IMR-90 (cell line): Measurements from ENCODE around the gene TACC2. TPM values are rescaled to one million over a fixed set of nuclear protein-coding genes. Genes with fewer than 3 reads are reported as not detected.

Experiments
- ATAC-seq: fragments of 200-7000 bp; cut with Tn5 transposase; 2 replicates; pipeline ENCODE4 v1.9.1; 2020; ENCODE audit warnings: low read depth, mild to moderate bottlenecking, moderate library complexity
- BruUV-seq: library from RNA; stranded (reverse); fragments of 400-500 nt; replicated peaks from 2 replicates; lab custom pipeline; 2021; lab: Mats Ljungman, UMichigan
- CTCF ChIA-PET: fragments of 300-600 bp; formaldehyde crosslinking; extraction: SDS; loops from one replicate; lab custom pipeline; 2021; ENCODE audit warnings: antibody characterized with exemption; lab: Yijun Ruan, JAX
- POLR2A ChIA-PET: fragments of 300-600 bp; sonication (Branson Sonifier 250); formaldehyde crosslinking; loops from one replicate; lab custom pipeline; 2022; ENCODE audit warnings: antibody characterized with exemption; ENCODE audit not compliant: unreplicated experiment; lab: Charles Lee
- DNase-seq: peaks from one replicate; pipeline ENCODE4 v3.0.0; 2013
- H2AFZ ChIP-seq: replicated peaks from 2 replicates; pipeline ENCODE3; 2013; ENCODE audit warnings: low read length, mild to moderate bottlenecking; ENCODE audit not compliant: poor library complexity
- H2AK5ac ChIP-seq: 2 replicates; pipeline ENCODE4 v1.6.1; 2013; ENCODE audit warnings: low read depth, low read length, inconsistent platforms
- H2AK9ac ChIP-seq: replicated peaks from 2 replicates; pipeline ENCODE3; 2013; ENCODE audit warnings: mild to moderate bottlenecking, low read depth, low read length, moderate library complexity; ENCODE audit not compliant: poor library complexity
- H2BK120ac ChIP-seq: 2 replicates; pipeline ENCODE4 v1.6.1; 2013; ENCODE audit warnings: low read depth, low read length, inconsistent platforms
- H2BK15ac ChIP-seq: 3 replicates; pipeline ENCODE4 v1.6.1; 2013; ENCODE audit warnings: low read depth, low read length, inconsistent platforms
- H2BK20ac ChIP-seq: 2 replicates; pipeline ENCODE4 v1.6.1; 2013; ENCODE audit warnings: low read depth, mild to moderate bottlenecking, inconsistent platforms, low read length, moderate library complexity
- H2BK5ac ChIP-seq: 2 replicates; pipeline ENCODE4 v1.6.1; 2013; ENCODE audit warnings: mild to moderate bottlenecking, low read depth, low read length, inconsistent platforms; ENCODE audit not compliant: poor library complexity, severe bottlenecking
- H3K14ac ChIP-seq: replicated peaks from 2 replicates; pipeline ENCODE4 v1.6.1; 2013; ENCODE audit warnings: low read depth, low read length, inconsistent platforms
- H3K18ac ChIP-seq: 2 replicates; pipeline ENCODE4 v1.6.1; 2013; ENCODE audit warnings: low read depth, low read length, control low read depth
- H3K23ac ChIP-seq: 2 replicates; pipeline ENCODE4 v1.6.1; 2013; ENCODE audit warnings: low read depth, low read length, inconsistent platforms
- H3K27ac ChIP-seq: 2 replicates; pipeline ENCODE4 v1.5.1; 2013; ENCODE audit warnings: mild to moderate bottlenecking, control low read depth, low read length; ENCODE audit not compliant: insufficient read depth
- H3K27me3 ChIP-seq: 2 replicates; pipeline ENCODE4 v1.6.1; 2013; ENCODE audit warnings: low read length; ENCODE audit not compliant: control insufficient read depth, insufficient read depth
- H3K36me3 ChIP-seq: 2 replicates; pipeline ENCODE4 v1.6.1; 2013; ENCODE audit warnings: low read length, mixed read lengths; ENCODE audit not compliant: control insufficient read depth, insufficient read depth
- H3K4ac ChIP-seq: 2 replicates; pipeline ENCODE4 v1.6.1; 2013; ENCODE audit warnings: low read depth, low read length, inconsistent platforms
- H3K4me1 ChIP-seq: 2 replicates; pipeline ENCODE4 v1.6.1; 2013; ENCODE audit warnings: low read length, mixed read lengths; ENCODE audit not compliant: control insufficient read depth, insufficient read depth
- H3K4me2 ChIP-seq: 2 replicates; pipeline ENCODE4 v1.6.1; 2013; ENCODE audit warnings: low read depth, mild to moderate bottlenecking, control low read depth, low read length, moderate library complexity
- H3K4me3 ChIP-seq: 2 replicates; pipeline ENCODE4 v1.5.1; 2013; ENCODE audit warnings: low read depth, mild to moderate bottlenecking, control low read depth, low read length, moderate library complexity; ENCODE audit not compliant: insufficient read depth
- H3K56ac ChIP-seq: 2 replicates; pipeline ENCODE4 v1.6.1; 2013; ENCODE audit warnings: low read length, inconsistent platforms; ENCODE audit not compliant: insufficient read depth; ENCODE audit errors: extremely low read depth
- H3K79me1 ChIP-seq, 2 experiments: 2 replicates each; pipeline ENCODE4 v1.6.1; 2013; ENCODE audit warnings: low read length in 2 of 2, inconsistent platforms in 1 of 2, low read depth in 1 of 2
- H3K9ac ChIP-seq: 2 replicates; pipeline ENCODE4 v1.6.1; 2013; ENCODE audit warnings: low read depth, low read length, control low read depth
- H3K9me1 ChIP-seq: 2 replicates; pipeline ENCODE4 v1.6.1; 2013; ENCODE audit warnings: low read length, inconsistent platforms; ENCODE audit not compliant: insufficient read depth
- H3K9me3 ChIP-seq: 2 replicates; pipeline ENCODE4 v1.6.1; 2013; ENCODE audit warnings: low read length; ENCODE audit not compliant: control insufficient read depth, insufficient read depth
- H4K20me1 ChIP-seq: 2 replicates; pipeline ENCODE4 v1.6.1; 2013; ENCODE audit warnings: low read length, inconsistent platforms; ENCODE audit not compliant: insufficient read depth
- H4K5ac ChIP-seq: 2 replicates; pipeline ENCODE4 v1.6.1; 2013; ENCODE audit warnings: mild to moderate bottlenecking, low read depth, low read length, control low read depth
- H4K8ac ChIP-seq, 2 experiments: 2 replicates each; pipeline ENCODE4 v1.6.1; 2013; ENCODE audit warnings: low read depth in 2 of 2, low read length in 2 of 2, control low read depth in 1 of 2, inconsistent platforms in 1 of 2
- H4K91ac ChIP-seq: 2 replicates; pipeline ENCODE4 v1.6.1; 2013; ENCODE audit warnings: low read depth, low read length, inconsistent platforms; ENCODE audit not compliant: insufficient read depth
- BHLHE40 ChIP-seq: fragments of 150-350 bp; IDR thresholded peaks from 2 replicates; pipeline ENCODE4 v1.6.1; 2016; ENCODE audit warnings: mild to moderate bottlenecking, low read depth, low read length
- CHD1 ChIP-seq: IDR thresholded peaks from 2 replicates; pipeline ENCODE4 v1.6.1; 2012; ENCODE audit warnings: low read depth, low read length, improper control_type of control experiment
- FOS ChIP-seq: fragments of 150-350 bp; IDR thresholded peaks from 2 replicates; pipeline ENCODE4 v1.6.1; 2016; ENCODE audit warnings: low read depth, low read length
- MAFK ChIP-seq: IDR thresholded peaks from 2 replicates; pipeline ENCODE4 v1.6.1; 2012; ENCODE audit warnings: low read depth, low read length, improper control_type of control experiment
- MXI1 ChIP-seq: IDR thresholded peaks from 2 replicates; pipeline ENCODE4 v1.6.1; 2012; ENCODE audit warnings: low read depth, mild to moderate bottlenecking, low read length, moderate library complexity, borderline replicate concordance
- NFE2L2 ChIP-seq: fragments of 150-350 bp; IDR thresholded peaks from 2 replicates; pipeline ENCODE4 v1.6.1; 2016; ENCODE audit warnings: low read depth, mild to moderate bottlenecking, low read length
- POLR2A ChIP-seq: IDR thresholded peaks from 2 replicates; pipeline ENCODE4 v1.6.1; 2012; ENCODE audit warnings: mild to moderate bottlenecking, low read depth, low read length
- RCOR1 ChIP-seq: IDR thresholded peaks from 2 replicates; pipeline ENCODE4 v1.6.1; 2012; ENCODE audit warnings: mild to moderate bottlenecking, low read length, improper control_type of control experiment; ENCODE audit not compliant: insufficient replicate concordance
- RFX5 ChIP-seq: IDR thresholded peaks from 2 replicates; pipeline ENCODE4 v1.8.0; 2012; ENCODE audit warnings: low read depth, mild to moderate bottlenecking, low read length, moderate library complexity
- SMC3 ChIP-seq: fragments of 150-350 bp; IDR thresholded peaks from 2 replicates; pipeline ENCODE4 v1.6.1; 2016; ENCODE audit warnings: low read depth, mild to moderate bottlenecking, antibody characterized with exemption, low read length, moderate library complexity
- WGBS, 2 experiments: methylation state at CpG; one replicate each; pipeline versions ENCODE4 v1.1.5 to v1.1.7; 2013; ENCODE audit warnings: missing lambda C conversion rate in 2 of 2; ENCODE audit not compliant: insufficient read length in 1 of 2; ENCODE audit errors: extremely low coverage in 2 of 2; 5-methylcytosine and 5-hydroxymethylcytosine counted together
- dilution Hi-C: fragments of 300-500 bp; cut with HindIII; formaldehyde crosslinking; loops from one replicate; pipeline ENCODE4 v1.14.3; 2018; ENCODE audit warnings: low sequenced_read_pairs; ENCODE audit not compliant: unreplicated experiment
- in situ Hi-C: fragments of 300-500 bp; cut with MboI; formaldehyde crosslinking; loops from 3 replicates; pipeline ENCODE4 v1.14.3; 2019; ENCODE audit warnings: low sequenced_read_pairs, inconsistent platforms, mixed read lengths
- intact Hi-C: fragments of 100-400 bp; cut with micrococcal nuclease; formaldehyde crosslinking; loops from 2 replicates; pipeline ENCODE4 v1.10.0; 2022
- polyA plus RNA-seq, 3 experiments: library from polyadenylated mRNA; depleted of rRNA; stranded (reverse); fragments of >200 nt; gene quantifications; 2 replicates each; pipeline ENCODE4 v1.2.3, GENCODE V29; 2012; ENCODE audit warnings: low replicate concordance in 1 of 3
- total RNA-seq: library from RNA; depleted of rRNA; stranded (reverse); fragments of >200 nt; gene quantifications from 2 replicates; pipeline ENCODE4 v1.2.3, GENCODE V29; 2012
- TF ChIP-seq, protein P1 (sequence below): fragments of 150-350 bp; IDR thresholded peaks from 2 replicates; pipeline ENCODE4 v1.6.1; 2017; ENCODE audit warnings: mild to moderate bottlenecking, antibody characterized with exemption, low read length, low read depth
- TF ChIP-seq, protein P2 (sequence below): conservative IDR thresholded peaks from 2 replicates; pipeline ENCODE4 v1.5.1; 2012; ENCODE audit warnings: mild to moderate bottlenecking, low read depth, low read length, improper control_type of control experiment
- TF ChIP-seq, protein P3 (sequence below): fragments of 150-350 bp; IDR thresholded peaks from 2 replicates; pipeline ENCODE4 v1.6.1; 2016; ENCODE audit warnings: low read depth, mild to moderate bottlenecking, low read length, moderate library complexity, borderline replicate concordance

TACC2 gene
- total and polyA plus RNA-seq, 2 of the 4 experiments (the other 2 are of a cell fraction), result 2.9 to 15.4 TPM

DNA sequence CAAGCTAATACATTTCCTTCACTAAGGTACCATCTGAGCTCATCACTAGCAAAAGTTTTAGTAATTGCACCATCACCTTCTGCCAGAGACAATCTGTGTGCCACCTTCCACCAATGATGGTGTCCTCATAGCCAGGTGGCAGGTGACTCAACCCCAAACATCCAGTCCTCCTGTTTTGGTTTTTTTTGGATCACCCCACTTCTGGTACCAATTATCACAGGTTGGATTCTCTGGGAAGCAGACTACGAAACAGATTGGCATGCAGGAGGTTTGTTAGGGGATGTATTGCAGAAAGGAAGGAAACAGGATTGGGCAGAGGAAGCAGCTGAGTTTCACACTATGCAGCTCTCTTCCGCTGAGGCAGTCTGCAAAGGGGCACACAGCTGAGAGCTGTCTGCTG lies 4.5 kb upstream of the TACC2 start:
- Histone ChIP-seq H2BK5ac (no peak overlapping the region), H3K14ac (no peak overlapping the region), H4K8ac (no peak overlapping the region), H4K91ac (no peak overlapping the region), H3K4me2 (no peak overlapping the region), H3K23ac (no peak overlapping the region), H2AFZ (no peak overlapping the region), H3K36me3 (no peaks in the 10 kb centered on the region), H2BK20ac (no peak overlapping the region), H4K5ac (no peak overlapping the region), H2BK120ac (no peak overlapping the region), H2AK9ac (no peak overlapping the region), H3K4me1 (no peaks in the 10 kb centered on the region), H3K56ac (no peak overlapping the region), H3K4ac (no peak overlapping the region), H3K27ac (no peak overlapping the region), H4K20me1 (no peaks in the 10 kb centered on the region), H3K18ac (no peak overlapping the region), H3K9me3 (peaks cover 7% of the 10 kb centered on the region), H3K27me3 (no peaks in the 10 kb centered on the region), H3K9ac (no peak overlapping the region), H3K79me1 (no peaks in the 10 kb centered on the region), H2AK5ac (no peak overlapping the region), H2BK15ac (no peak overlapping the region), H3K9me1 (no peaks in the 10 kb centered on the region), H3K4me3 (no peak overlapping the region)
- dilution Hi-C loops (no loop called here), intact Hi-C loops (no loop called here), in situ Hi-C loops (no loop called here)
- no CpG with 5 or more reads among the region's 2 CpGs for WGBS, 2 experiments
- TF ChIP-seq SMC3, result no peak
- TF ChIP-seq MAFK, result no peak
- TF ChIP-seq BHLHE40, result no peak
- TF ChIP-seq, protein P1, sequence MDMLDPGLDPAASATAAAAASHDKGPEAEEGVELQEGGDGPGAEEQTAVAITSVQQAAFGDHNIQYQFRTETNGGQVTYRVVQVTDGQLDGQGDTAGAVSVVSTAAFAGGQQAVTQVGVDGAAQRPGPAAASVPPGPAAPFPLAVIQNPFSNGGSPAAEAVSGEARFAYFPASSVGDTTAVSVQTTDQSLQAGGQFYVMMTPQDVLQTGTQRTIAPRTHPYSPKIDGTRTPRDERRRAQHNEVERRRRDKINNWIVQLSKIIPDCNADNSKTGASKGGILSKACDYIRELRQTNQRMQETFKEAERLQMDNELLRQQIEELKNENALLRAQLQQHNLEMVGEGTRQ, result no peak
- TF ChIP-seq, protein P2, sequence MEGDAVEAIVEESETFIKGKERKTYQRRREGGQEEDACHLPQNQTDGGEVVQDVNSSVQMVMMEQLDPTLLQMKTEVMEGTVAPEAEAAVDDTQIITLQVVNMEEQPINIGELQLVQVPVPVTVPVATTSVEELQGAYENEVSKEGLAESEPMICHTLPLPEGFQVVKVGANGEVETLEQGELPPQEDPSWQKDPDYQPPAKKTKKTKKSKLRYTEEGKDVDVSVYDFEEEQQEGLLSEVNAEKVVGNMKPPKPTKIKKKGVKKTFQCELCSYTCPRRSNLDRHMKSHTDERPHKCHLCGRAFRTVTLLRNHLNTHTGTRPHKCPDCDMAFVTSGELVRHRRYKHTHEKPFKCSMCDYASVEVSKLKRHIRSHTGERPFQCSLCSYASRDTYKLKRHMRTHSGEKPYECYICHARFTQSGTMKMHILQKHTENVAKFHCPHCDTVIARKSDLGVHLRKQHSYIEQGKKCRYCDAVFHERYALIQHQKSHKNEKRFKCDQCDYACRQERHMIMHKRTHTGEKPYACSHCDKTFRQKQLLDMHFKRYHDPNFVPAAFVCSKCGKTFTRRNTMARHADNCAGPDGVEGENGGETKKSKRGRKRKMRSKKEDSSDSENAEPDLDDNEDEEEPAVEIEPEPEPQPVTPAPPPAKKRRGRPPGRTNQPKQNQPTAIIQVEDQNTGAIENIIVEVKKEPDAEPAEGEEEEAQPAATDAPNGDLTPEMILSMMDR, result no peak
- no peak for TF ChIP-seq CHD1
- no peak for TF ChIP-seq MXI1
- TF ChIP-seq, protein P3, sequence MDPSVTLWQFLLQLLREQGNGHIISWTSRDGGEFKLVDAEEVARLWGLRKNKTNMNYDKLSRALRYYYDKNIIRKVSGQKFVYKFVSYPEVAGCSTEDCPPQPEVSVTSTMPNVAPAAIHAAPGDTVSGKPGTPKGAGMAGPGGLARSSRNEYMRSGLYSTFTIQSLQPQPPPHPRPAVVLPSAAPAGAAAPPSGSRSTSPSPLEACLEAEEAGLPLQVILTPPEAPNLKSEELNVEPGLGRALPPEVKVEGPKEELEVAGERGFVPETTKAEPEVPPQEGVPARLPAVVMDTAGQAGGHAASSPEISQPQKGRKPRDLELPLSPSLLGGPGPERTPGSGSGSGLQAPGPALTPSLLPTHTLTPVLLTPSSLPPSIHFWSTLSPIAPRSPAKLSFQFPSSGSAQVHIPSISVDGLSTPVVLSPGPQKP, result no peak
- no peak for TF ChIP-seq NFE2L2
- no peak for TF ChIP-seq POLR2A
- no peak for TF ChIP-seq FOS
- no peak for TF ChIP-seq RCOR1
- TF ChIP-seq RFX5, result no peak
- CTCF ChIA-PET, result no interaction called here
- no peak for ATAC-seq
- no peak for DNase-seq
- POLR2A ChIA-PET, result no interaction called here
- BruUV-seq, result no TSS peak
